Gastrocnemius medialis (tissue), 4 donors: ENCODE results near the gene COL5A2. TPM values are rescaled to one million over a fixed set of nuclear protein-coding genes. Genes with fewer than 3 reads are reported as not detected.

ENCODE experiments used
- ATAC-seq, 2 donors: fragments of 150-250 bp; one replicate each; pipeline ENCODE4 v1.9.1; 2016
- DNase-seq, 2 donors: peaks; one replicate each; pipeline ENCODE4 v3.0.0-alpha.2; 2019
- H3K27ac ChIP-seq, 4 donors: fragments of 200-600 bp; sonication (generic); 1 replicate in 1 of 4; 2 replicates in 3 of 4; pipeline ENCODE4 v1.5.1; 2016 to 2018; ENCODE audit warnings: mild to moderate bottlenecking in 2 of 4, moderate library complexity in 1 of 4
- H3K27me3 ChIP-seq, 3 donors: fragments of 200-600 bp; sonication (generic) in 2 of 3; 1 replicate in 1 of 3; 2 replicates in 2 of 3; pipeline versions ENCODE4 v1.5.1 to v1.6.0; 2016 to 2019; ENCODE audit warnings: mild to moderate bottlenecking in 1 of 3, moderate library complexity in 1 of 3
- H3K36me3 ChIP-seq, 2 donors: fragments of 200-600 bp; sonication (generic) in 1 of 2; one replicate each; pipeline ENCODE4 v1.5.1; 2017 to 2018
- H3K4me1 ChIP-seq, 2 donors: fragments of 200-600 bp; sonication (generic) in 1 of 2; one replicate each; pipeline ENCODE4 v1.5.1; 2016 to 2017; ENCODE audit warnings: mild to moderate bottlenecking in 2 of 2
- H3K4me3 ChIP-seq, 4 donors: fragments of 200-600 bp; sonication (generic) in 3 of 4; 1 replicate in 1 of 4; 2 replicates in 3 of 4; pipeline ENCODE4 v1.5.1; 2016 to 2019; ENCODE audit warnings: mild to moderate bottlenecking in 2 of 4
- H3K9me3 ChIP-seq, 3 donors: fragments of 200-600 bp; sonication (generic) in 2 of 3; 1 replicate in 1 of 3; 2 replicates in 2 of 3; pipeline ENCODE4 v1.5.1; 2016 to 2019
- CTCF ChIP-seq, 5 experiments: fragments of 450-650 bp in 3 of 5; fragments of 200-600 bp in 2 of 5; sonication (generic) in 2 of 5; IDR thresholded peaks in 4 of 5; conservative IDR thresholded peaks in 1 of 5; 1 replicate in 4 of 5; 2 replicates in 1 of 5; pipeline ENCODE4 v1.5.1; 2016 to 2019; ENCODE audit warnings: antibody characterized with exemption in 5 of 5, mild to moderate bottlenecking in 3 of 5, moderate library complexity in 3 of 5
- POLR2A ChIP-seq, 2 donors: fragments of 450-650 bp; IDR thresholded peaks; one replicate each; pipeline ENCODE4 v1.6.1; 2017; ENCODE audit warnings: antibody characterized with exemption in 2 of 2, mild to moderate bottlenecking in 2 of 2, moderate library complexity in 2 of 2
- in situ Hi-C, 4 donors: fragments of 200-750 bp; cut with MboI; loops; one replicate each; pipeline versions ENCODE4 v1.15.0 to v1.8.0; 2017; ENCODE audit warnings: low sequenced_read_pairs in 4 of 4
- intact Hi-C: fragments of 100-400 bp; cut with DNase I; formaldehyde crosslinking; loops from one replicate; pipeline ENCODE4 v1.15.1; 2023; ENCODE audit warnings: low total_unique reads
- total RNA-seq, 4 donors: library from RNA; depleted of rRNA; stranded (reverse); fragments of >200 nt; gene quantifications; one replicate each; pipeline versions ENCODE4 v1.1.0 to v1.2.3, GENCODE V29; 2016

Gene COL5A2
- total RNA-seq, 4 donors from 2014 or later: 4.4 to 9.8 (median 6.2) TPM

- H3K4me1 ChIP-seq: no peaks in the 10 kb centered on the region
- TF ChIP-seq CTCF (IDR thresholded peaks at IDR 0.05 in 4 of 5, conservative IDR thresholded peaks at IDR 0.05 in 1 of 5) (no peak), POLR2A (IDR thresholded peaks at IDR 0.05) (no peak)
- no peak for DNase-seq
- no peaks in the 10 kb centered on the region for H3K27me3 ChIP-seq
- no peaks in the 10 kb centered on the region for H3K9me3 ChIP-seq
- in situ Hi-C loops: no loop called here
- no peak overlapping the region for H3K4me3 ChIP-seq
- no peak for ATAC-seq
- no peak overlapping the region for H3K27ac ChIP-seq
- H3K36me3 ChIP-seq: no peaks in the 10 kb centered on the region
- intact Hi-C loops: no loop called here
These were observed 166.5 kb downstream of the COL5A2 start for GRCh38 chr2:189013031-189013430.

GRCh38 chr2:189012351-189012750 is 167.2 kb downstream of the COL5A2 start:
- intact Hi-C loops: no loop called here

GRCh38 chr2:189010536-189010935 is 169.0 kb downstream of the COL5A2 start:
- Histone ChIP-seq H3K27ac (no peak overlapping the region), H3K36me3 (no peaks in the 10 kb centered on the region)

More at GRCh38 chr2:189012351-189012750, 167.2 kb downstream of the COL5A2 start:
- Histone ChIP-seq H3K4me3 (no peak overlapping the region), H3K36me3 (no peaks in the 10 kb centered on the region), H3K27me3 (no peaks in the 10 kb centered on the region), H3K27ac (no peak overlapping the region), H3K9me3 (no peaks in the 10 kb centered on the region), H3K4me1 (no peaks in the 10 kb centered on the region)
- ATAC-seq (no peak), DNase-seq (no peak)
- in situ Hi-C loops: no loop called here
- TF ChIP-seq POLR2A (IDR thresholded peaks at IDR 0.05) (no peak), CTCF (IDR thresholded peaks at IDR 0.05 in 4 of 5, conservative IDR thresholded peaks at IDR 0.05 in 1 of 5) (no peak)

GRCh38 chr2:189008555-189009262 is 170.9 kb downstream of the COL5A2 start:
- intact Hi-C loops (no loop called here), in situ Hi-C loops (no loop called here)
- no peak for DNase-seq
- Histone ChIP-seq H3K36me3 (no peaks in the 10 kb centered on the region), H3K4me3 (no peak overlapping the region), H3K4me1 (no peaks in the 10 kb centered on the region), H3K27ac (no peak overlapping the region), H3K27me3 (no peaks in the 10 kb centered on the region), H3K9me3 (no peaks in the 10 kb centered on the region)
- ATAC-seq: no peak
- TF ChIP-seq CTCF (IDR thresholded peaks at IDR 0.05 in 4 of 5, conservative IDR thresholded peaks at IDR 0.05 in 1 of 5) (no peak), POLR2A (IDR thresholded peaks at IDR 0.05) (no peak)

More at GRCh38 chr2:189010536-189010935, 169.0 kb downstream of the COL5A2 start:
- intact Hi-C loops: no loop called here
- no peak overlapping the region for H3K4me3 ChIP-seq
- no peaks in the 10 kb centered on the region for H3K4me1 ChIP-seq
- in situ Hi-C loops: no loop called here
- DNase-seq (no peak), ATAC-seq (no peak)
- H3K9me3 ChIP-seq: no peaks in the 10 kb centered on the region
- H3K27me3 ChIP-seq: no peaks in the 10 kb centered on the region
- TF ChIP-seq CTCF (IDR thresholded peaks at IDR 0.05 in 4 of 5, conservative IDR thresholded peaks at IDR 0.05 in 1 of 5) (no peak), POLR2A (IDR thresholded peaks at IDR 0.05) (no peak)

GRCh38 chr2:189002079-189002478 is 177.5 kb downstream of the COL5A2 start:
- TF ChIP-seq POLR2A (IDR thresholded peaks at IDR 0.05) (no peak), CTCF (IDR thresholded peaks at IDR 0.05 in 4 of 5, conservative IDR thresholded peaks at IDR 0.05 in 1 of 5) (no peak)
- ATAC-seq (no peak), DNase-seq (no peak)
- Histone ChIP-seq H3K9me3 (no peaks in the 10 kb centered on the region), H3K27ac (no peak overlapping the region), H3K27me3 (no peaks in the 10 kb centered on the region), H3K4me3 (no peak overlapping the region), H3K36me3 (no peaks in the 10 kb centered on the region), H3K4me1 (no peaks in the 10 kb centered on the region)
- in situ Hi-C loops: no loop called here
- intact Hi-C loops: no loop called here
